Neural cell (in vitro differentiated cells): ENCODE results near the gene SUV39H1.

Experiments used
- CTCF ChIP-seq: fragments of 450-650 bp; IDR thresholded peaks from 2 replicates; pipeline ENCODE4 v1.5.1; 2014; ENCODE audit warnings: antibody characterized with exemption, mild to moderate bottlenecking, moderate library complexity; ENCODE audit not compliant: poor library complexity, severe bottlenecking
- REST ChIP-seq: IDR thresholded peaks from 2 replicates; pipeline ENCODE4 v1.6.1; 2012; ENCODE audit warnings: borderline replicate concordance
- SMC3 ChIP-seq: fragments of 450-650 bp; conservative IDR thresholded peaks from 2 replicates; pipeline ENCODE4 v1.6.1; 2014; ENCODE audit warnings: antibody characterized with exemption, mild to moderate bottlenecking, moderate library complexity; ENCODE audit not compliant: poor library complexity

GRCh38 chrX:48721916-48722315 lies 25.4 kb downstream of the SUV39H1 start:
- TF ChIP-seq CTCF (no peak), REST (no peak), SMC3 (no peak)
